ENCODE results near the gene CCDC92. TPM values are rescaled to one million over a fixed set of nuclear protein-coding genes. Genes with fewer than 3 reads are reported as not detected.

CCDC92 gene
- total RNA-seq, 1 donor from 2014 or later = 8.3 TPM

DNA sequence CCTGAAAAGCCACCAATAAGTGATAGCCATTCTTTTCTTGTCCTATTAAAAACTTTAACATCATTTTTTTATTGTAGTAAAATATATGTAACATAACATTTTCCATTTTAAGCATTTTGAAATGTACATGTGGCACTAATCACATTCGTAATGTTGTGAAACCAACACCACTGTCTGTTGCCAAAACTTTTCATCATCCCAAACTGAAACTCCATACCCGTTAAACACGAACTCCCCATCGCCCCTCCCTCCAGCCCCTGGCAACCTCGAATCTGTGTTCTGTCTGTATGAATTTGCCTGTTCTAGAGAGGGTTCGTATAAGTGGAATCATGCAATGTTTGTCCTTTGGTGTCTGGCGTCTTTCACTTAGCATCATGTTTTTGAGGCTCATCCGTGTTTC lies 75.9 kb downstream of the CCDC92 start:
- DNase-seq (ENCODE audit: low spot score) = no peak
- H3K4me3 Mint-ChIP-seq = no peak overlapping the region
- H3K36me3 Mint-ChIP-seq (ENCODE audit: low read depth) = no peaks in the 10 kb centered on the region
- H3K9me3 Mint-ChIP-seq = no peaks in the 10 kb centered on the region
- H3K27ac Mint-ChIP-seq = no peak overlapping the region
- peaks cover 8% of the 10 kb centered on the region for H3K27me3 Mint-ChIP-seq (ENCODE audit: insufficient read depth)
- H3K4me1 Mint-ChIP-seq (ENCODE audit: low read depth) = no peaks in the 10 kb centered on the region
- intact Hi-C loops (cut with micrococcal nuclease) = no loop called here

DNA sequence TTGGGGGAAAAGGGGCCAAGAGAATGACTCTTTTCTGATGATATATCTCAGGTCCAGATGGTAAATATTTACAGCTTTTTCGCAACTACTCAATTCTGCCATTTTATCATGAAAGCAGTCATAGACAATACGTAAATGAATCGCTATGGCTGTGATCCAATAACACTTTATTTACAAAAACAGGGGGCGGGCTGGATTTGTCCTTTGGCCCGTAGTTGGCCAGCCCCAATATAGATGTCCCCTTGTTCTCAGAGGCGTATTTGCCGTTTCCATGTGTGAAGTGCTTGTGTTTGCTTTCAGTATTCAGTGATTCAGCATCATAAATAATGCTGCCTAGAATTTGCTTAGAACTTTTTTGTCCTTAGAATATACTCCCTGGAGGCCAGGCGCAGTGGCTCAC lies 77.2 kb downstream of the CCDC92 start:
- no peaks in the 10 kb centered on the region for H3K4me1 Mint-ChIP-seq (ENCODE audit: low read depth)
- H3K27ac Mint-ChIP-seq = no peak overlapping the region
- no peak overlapping the region for H3K4me3 Mint-ChIP-seq
- no peaks in the 10 kb centered on the region for H3K36me3 Mint-ChIP-seq (ENCODE audit: low read depth)
- H3K27me3 Mint-ChIP-seq (ENCODE audit: insufficient read depth) = peaks cover 7% of the 10 kb centered on the region
- DNase-seq (ENCODE audit: low spot score) = no peak
- intact Hi-C loops (cut with micrococcal nuclease) = no loop called here
- no peaks in the 10 kb centered on the region for H3K9me3 Mint-ChIP-seq

DNA sequence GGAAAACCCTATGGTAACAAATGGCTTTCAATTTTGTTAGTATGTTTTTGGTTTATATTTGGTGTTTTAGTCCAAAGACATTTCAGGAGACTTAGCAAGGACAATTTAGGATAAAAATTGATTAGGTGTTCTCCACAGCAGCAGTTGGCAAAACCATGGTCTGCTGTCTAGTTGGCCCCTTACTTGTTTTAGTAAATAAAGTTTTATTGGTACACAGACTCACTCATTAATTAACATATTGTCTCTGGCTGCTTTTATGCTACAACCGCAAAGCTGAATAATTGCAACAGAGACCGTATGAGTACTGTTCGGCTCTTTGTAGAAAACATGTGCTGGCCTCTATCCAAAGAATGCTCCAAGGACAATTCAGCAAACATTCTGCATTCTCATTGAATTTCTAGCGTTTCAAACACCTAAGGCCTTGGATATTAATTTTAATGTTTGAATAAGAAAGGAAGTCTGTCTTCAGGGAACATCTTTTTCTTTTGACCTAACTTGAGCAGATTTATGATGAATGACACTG lies 77.7 kb downstream of the CCDC92 start:
- Mint-ChIP-seq H3K4me3 (no peak overlapping the region), H3K4me1 (ENCODE audit: low read depth) (no peaks in the 10 kb centered on the region), H3K27me3 (ENCODE audit: insufficient read depth) (peaks cover 11% of the 10 kb centered on the region), H3K9me3 (no peaks in the 10 kb centered on the region), H3K36me3 (ENCODE audit: low read depth) (no peaks in the 10 kb centered on the region), H3K27ac (no peak overlapping the region)
- intact Hi-C loops (cut with micrococcal nuclease) = no loop called here
- no peak for DNase-seq (ENCODE audit: low spot score)

DNA sequence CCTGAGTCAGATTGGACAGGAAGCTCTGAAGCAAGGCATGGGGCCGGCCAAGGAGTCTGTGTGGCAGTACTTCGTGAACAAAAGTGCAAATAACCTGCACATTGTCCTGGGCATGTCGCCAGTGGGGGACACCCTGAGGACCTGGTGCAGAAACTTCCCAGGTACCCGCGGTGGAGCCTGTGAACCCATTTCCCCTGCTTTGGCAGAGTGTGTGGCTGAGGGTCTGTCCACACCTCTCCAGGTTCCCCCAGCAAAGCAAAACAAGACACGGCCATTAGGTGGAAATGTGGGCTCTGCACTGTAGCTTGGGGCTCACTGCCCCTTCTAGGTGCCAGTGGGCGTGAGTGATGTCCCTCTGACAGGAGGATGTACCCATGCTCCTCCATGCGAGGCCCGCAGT lies 79.4 kb downstream of the CCDC92 start:
- Mint-ChIP-seq H3K27me3 (ENCODE audit: insufficient read depth) (peaks cover 11% of the 10 kb centered on the region), H3K36me3 (ENCODE audit: low read depth) (no peaks in the 10 kb centered on the region), H3K27ac (no peak overlapping the region), H3K4me3 (no peak overlapping the region), H3K4me1 (ENCODE audit: low read depth) (no peaks in the 10 kb centered on the region), H3K9me3 (no peaks in the 10 kb centered on the region)
- intact Hi-C loops (cut with micrococcal nuclease) = no loop called here
- no peak for DNase-seq (ENCODE audit: low spot score)

DNA sequence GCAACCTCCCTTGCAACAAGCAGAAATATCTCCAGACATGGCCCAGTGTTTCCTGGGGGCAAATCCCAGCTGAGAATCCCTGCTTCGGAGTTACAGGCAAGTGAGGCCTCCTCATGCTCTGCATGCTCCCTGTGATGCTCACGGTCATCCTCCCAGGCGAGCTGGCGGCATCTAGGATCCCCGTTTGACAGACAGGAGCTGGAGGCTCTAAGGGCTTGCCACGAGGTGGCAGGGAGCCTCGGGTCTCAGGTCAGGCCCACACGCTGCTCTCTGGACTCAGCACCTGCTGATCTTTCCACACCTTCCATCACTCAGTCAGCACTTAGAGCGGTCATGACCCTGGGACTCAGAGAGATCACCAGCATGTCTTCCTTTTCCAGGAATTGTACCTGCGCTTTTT lies 79.8 kb downstream of the CCDC92 start:
- Mint-ChIP-seq H3K36me3 (ENCODE audit: low read depth) (no peaks in the 10 kb centered on the region), H3K4me3 (no peak overlapping the region), H3K27me3 (ENCODE audit: insufficient read depth) (peaks cover 11% of the 10 kb centered on the region), H3K4me1 (ENCODE audit: low read depth) (no peaks in the 10 kb centered on the region), H3K27ac (no peak overlapping the region), H3K9me3 (no peaks in the 10 kb centered on the region)
- intact Hi-C loops (cut with micrococcal nuclease) = no loop called here
- no peak for DNase-seq (ENCODE audit: low spot score)

DNA sequence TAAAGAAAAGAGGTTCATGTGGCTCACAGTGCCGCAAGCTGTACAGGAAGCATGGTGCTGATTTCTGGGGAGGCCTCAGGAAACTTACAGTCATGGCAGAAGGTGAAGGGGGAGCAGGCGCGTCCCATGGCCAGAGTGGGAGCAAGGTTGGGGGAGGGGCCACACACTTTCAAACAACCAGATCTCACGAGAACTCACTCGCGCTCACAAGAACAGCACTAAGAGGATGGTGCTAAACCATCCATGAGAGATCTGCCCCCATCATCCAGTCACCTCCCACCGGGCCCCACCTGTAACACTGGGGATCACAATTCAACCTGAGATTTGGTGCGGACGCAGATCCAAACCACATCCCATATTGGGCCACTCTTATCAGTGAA lies 80.5 kb downstream of the CCDC92 start:
- no peak for DNase-seq (ENCODE audit: low spot score)
- intact Hi-C loops (cut with micrococcal nuclease) = no loop called here
- H3K4me3 Mint-ChIP-seq = no peak overlapping the region
- H3K36me3 Mint-ChIP-seq (ENCODE audit: low read depth) = no peaks in the 10 kb centered on the region
- no peaks in the 10 kb centered on the region for H3K4me1 Mint-ChIP-seq (ENCODE audit: low read depth)
- H3K27ac Mint-ChIP-seq = no peak overlapping the region
- no peaks in the 10 kb centered on the region for H3K9me3 Mint-ChIP-seq
- H3K27me3 Mint-ChIP-seq (ENCODE audit: insufficient read depth) = peaks cover 14% of the 10 kb centered on the region

DNA sequence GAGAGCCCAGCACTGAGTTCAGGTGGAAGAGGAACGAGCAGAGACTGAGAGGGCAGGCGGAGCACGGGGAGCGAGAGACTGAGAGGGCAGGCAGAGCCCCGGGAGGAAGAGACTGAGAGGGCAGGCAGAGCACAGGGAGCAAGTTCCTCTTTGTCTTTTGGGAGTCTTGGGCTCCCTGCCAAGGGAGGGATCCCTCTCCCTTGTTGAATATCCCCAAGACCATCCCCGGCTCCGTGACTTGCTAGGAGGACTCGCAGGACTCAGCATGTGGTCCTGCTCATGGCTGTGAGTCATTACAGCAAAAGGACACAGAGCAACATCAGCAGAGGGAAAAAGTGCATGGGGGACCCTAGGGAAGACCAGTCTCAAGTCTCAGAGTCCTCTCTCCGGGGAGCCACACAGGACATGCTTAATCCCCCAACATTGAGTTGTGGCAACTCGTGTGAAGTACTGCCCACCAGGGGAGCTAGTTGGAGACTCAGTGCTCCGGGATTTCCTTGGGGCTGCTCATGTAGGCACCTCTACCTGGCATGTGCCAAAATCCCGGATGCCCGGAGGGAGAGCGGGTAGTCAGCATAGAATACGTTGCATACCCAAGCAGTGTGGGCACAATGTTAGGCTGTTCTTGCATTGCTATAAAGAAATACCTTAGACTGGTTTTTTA lies 81.0 kb downstream of the CCDC92 start:
- H3K36me3 Mint-ChIP-seq (ENCODE audit: low read depth) = no peaks in the 10 kb centered on the region
- H3K27ac Mint-ChIP-seq = no peak overlapping the region
- H3K27me3 Mint-ChIP-seq (ENCODE audit: insufficient read depth) = peaks cover 15% of the 10 kb centered on the region
- H3K4me3 Mint-ChIP-seq = no peak overlapping the region
- DNase-seq (ENCODE audit: low spot score) = no peak
- intact Hi-C loops (cut with micrococcal nuclease) = no loop called here
- H3K4me1 Mint-ChIP-seq (ENCODE audit: low read depth) = no peaks in the 10 kb centered on the region
- H3K9me3 Mint-ChIP-seq = no peaks in the 10 kb centered on the region

DNA sequence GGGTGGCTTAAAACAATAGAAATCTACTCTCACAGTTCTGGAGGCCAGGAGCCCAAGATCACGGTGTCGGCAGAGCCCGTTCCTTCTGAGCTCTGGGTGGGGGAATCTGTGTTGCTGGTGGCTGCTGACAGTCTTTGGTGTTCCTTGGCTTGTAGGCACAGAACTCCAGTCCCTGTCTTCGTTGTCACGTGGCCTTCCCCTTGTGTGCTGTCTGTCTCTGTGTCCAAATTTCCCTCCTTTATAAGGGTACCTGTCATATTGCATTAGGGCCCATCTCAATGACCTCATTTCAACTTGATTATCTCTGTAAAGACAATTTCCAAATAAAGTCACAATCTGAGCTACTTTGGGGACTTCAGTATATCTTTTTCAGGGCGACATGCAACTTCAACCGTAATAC lies 81.6 kb downstream of the CCDC92 start:
- Mint-ChIP-seq H3K27me3 (ENCODE audit: insufficient read depth) (peaks cover 18% of the 10 kb centered on the region), H3K27ac (no peak overlapping the region), H3K4me1 (ENCODE audit: low read depth) (no peaks in the 10 kb centered on the region), H3K36me3 (ENCODE audit: low read depth) (no peaks in the 10 kb centered on the region), H3K9me3 (no peaks in the 10 kb centered on the region), H3K4me3 (no peak overlapping the region)
- DNase-seq (ENCODE audit: low spot score) = no peak
- intact Hi-C loops (cut with micrococcal nuclease) = no loop called here

DNA sequence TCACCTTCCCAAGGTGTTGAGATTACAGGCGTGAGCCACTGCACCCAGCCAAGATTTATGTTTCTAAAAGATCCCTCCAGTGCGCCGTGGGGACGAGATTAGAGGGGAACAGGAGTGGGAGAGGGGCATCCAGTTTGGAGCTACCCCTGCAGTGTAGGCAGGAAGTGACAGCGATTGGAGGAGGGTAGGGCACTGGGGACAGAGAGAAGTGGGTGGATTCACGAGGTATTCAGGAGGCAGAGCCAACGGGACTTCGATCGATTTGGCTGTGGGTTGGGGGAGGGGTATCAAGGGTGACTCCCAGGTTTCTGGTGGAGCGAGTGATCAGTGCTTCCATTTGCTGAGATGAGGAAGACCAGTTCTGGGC lies 82.1 kb downstream of the CCDC92 start:
- DNase-seq (ENCODE audit: low spot score) = no peak
- H3K9me3 Mint-ChIP-seq = no peaks in the 10 kb centered on the region
- no peaks in the 10 kb centered on the region for H3K4me1 Mint-ChIP-seq (ENCODE audit: low read depth)
- intact Hi-C loops (cut with micrococcal nuclease) = no loop called here
- peaks cover 18% of the 10 kb centered on the region for H3K27me3 Mint-ChIP-seq (ENCODE audit: insufficient read depth)
- H3K36me3 Mint-ChIP-seq (ENCODE audit: low read depth) = no peaks in the 10 kb centered on the region
- H3K4me3 Mint-ChIP-seq = no peak overlapping the region
- no peak overlapping the region for H3K27ac Mint-ChIP-seq

DNA sequence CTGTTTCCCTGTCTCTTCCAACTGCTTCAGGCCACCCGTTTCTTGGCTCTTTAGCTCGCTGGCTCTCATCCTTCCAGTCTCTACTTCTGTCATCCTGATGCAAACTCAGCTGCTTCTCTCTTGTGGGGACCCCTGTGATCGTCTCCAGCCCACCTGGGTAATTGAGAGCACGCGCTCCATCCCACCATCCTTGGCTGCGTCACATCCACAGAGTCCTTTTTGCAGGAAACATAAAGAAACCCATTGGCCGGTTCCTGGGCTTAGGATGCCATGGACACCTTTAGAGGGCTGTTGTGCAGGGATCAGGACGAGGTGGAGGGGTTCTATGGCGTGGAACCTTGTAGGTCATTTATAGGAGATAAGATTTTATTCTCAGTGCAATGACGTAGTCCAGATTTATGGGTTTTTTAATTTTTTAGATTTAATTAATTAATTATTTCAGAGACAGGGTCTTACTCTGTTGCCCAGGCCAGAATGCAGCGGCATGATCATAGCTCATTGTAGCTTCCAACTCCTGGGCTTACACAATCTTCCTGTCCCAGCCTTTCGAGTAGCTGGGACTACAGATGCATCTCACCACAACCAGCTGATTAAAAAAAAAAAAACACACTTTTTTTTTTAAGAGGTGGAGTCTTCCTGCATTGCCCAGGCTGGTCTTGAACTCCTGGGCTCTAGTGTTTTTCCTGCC lies 82.6 kb downstream of the CCDC92 start:
- no peaks in the 10 kb centered on the region for H3K9me3 Mint-ChIP-seq
- intact Hi-C loops (cut with micrococcal nuclease) = no loop called here
- H3K4me1 Mint-ChIP-seq (ENCODE audit: low read depth) = no peaks in the 10 kb centered on the region
- H3K27me3 Mint-ChIP-seq (ENCODE audit: insufficient read depth) = peaks cover 18% of the 10 kb centered on the region
- no peak for DNase-seq (ENCODE audit: low spot score)
- no peak overlapping the region for H3K4me3 Mint-ChIP-seq
- no peaks in the 10 kb centered on the region for H3K36me3 Mint-ChIP-seq (ENCODE audit: low read depth)
- no peak overlapping the region for H3K27ac Mint-ChIP-seq

DNA sequence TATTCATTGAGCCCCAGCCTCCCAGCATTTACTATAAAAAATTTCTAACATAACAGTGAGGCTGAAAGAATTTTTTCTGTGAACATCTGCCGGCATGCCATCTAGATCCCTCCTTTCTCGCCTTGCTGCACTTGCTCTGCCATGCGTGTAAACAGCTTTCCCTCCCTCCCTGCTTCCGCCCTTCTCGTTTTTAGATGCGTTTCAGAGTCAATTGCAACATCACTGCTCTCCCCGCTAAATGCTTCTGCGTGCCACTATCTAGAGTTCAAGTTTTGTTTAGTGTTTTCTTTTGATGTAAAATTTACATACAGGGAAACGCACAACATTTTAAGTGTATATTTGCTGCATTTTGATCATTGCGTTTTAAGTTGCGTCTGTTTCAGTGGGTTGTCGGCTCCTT lies 83.6 kb downstream of the CCDC92 start:
- Mint-ChIP-seq H3K36me3 (ENCODE audit: low read depth) (no peaks in the 10 kb centered on the region), H3K27ac (no peak overlapping the region), H3K9me3 (no peaks in the 10 kb centered on the region), H3K4me1 (ENCODE audit: low read depth) (no peaks in the 10 kb centered on the region), H3K4me3 (no peak overlapping the region), H3K27me3 (ENCODE audit: insufficient read depth) (peaks cover 15% of the 10 kb centered on the region)
- intact Hi-C loops (cut with micrococcal nuclease) = no loop called here
- DNase-seq (ENCODE audit: low spot score) = no peak

DNA sequence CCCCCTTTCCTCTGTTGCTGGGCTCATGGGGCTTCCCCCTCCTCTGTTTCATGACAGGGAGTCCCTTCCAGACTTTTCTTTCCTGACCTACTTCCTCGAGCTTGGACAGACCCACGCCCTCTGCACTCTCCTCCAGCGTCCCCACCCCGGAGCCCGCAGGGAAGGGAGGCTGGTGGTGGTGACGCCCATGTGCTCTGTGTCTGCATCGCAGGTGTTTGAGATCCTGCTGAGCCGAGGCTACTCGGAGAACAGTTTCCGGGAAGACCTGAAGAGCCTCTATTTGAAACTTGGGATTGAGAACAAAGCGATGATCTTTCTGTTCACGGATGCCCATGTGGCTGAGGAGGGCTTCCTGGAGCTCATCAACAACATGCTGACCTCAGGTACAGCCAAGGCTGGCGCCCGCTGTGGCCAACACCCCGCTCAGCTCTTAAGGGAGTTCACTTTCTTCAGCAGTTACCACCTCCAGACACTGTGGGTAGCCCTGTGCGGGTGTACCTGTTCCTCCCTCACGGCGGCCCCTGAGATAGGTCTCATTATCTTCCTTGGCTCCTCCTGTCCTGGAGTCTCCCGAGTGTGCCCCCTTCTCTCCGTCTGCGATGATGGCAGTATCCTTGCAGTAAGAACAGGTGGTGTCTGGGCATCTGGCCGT lies 85.6 kb downstream of the CCDC92 start:
- Mint-ChIP-seq H3K27me3 (ENCODE audit: insufficient read depth) (peaks cover 17% of the 10 kb centered on the region), H3K4me1 (ENCODE audit: low read depth) (no peaks in the 10 kb centered on the region), H3K9me3 (no peaks in the 10 kb centered on the region), H3K36me3 (ENCODE audit: low read depth) (no peaks in the 10 kb centered on the region), H3K4me3 (no peak overlapping the region), H3K27ac (no peak overlapping the region)
- no peak for DNase-seq (ENCODE audit: low spot score)
- intact Hi-C loops (cut with micrococcal nuclease) = no loop called here

DNA sequence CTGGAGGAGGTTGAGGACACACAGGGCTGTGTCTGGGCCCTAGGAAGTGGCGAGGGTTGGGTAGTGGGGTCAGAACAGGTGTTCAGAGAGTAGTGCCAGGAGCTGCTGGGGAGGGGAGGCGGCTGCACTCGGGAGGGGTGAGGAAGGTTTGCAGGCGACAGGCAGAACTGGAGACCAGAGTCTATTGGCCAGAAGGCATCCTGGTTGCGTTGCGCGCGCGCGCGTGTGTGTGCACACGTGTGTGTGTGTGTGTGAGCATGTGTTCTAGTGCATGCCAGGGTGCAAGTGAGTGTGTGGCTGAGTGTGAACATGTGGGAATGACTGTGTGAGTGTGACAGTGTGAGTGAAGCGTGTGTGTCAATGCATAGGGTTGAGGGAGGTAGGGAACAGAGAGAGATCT lies 86.4 kb downstream of the CCDC92 start:
- Mint-ChIP-seq H3K27me3 (ENCODE audit: insufficient read depth) (peaks cover 17% of the 10 kb centered on the region), H3K4me1 (ENCODE audit: low read depth) (no peaks in the 10 kb centered on the region), H3K9me3 (no peaks in the 10 kb centered on the region), H3K4me3 (no peak overlapping the region), H3K27ac (no peak overlapping the region), H3K36me3 (ENCODE audit: low read depth) (no peaks in the 10 kb centered on the region)
- no peak for DNase-seq (ENCODE audit: low spot score)
- intact Hi-C loops (cut with micrococcal nuclease) = no loop called here
